GM18909 (cell line): ENCODE data around the gene CYBC1.

Experiments used
- ATAC-seq: cut with Tn5 transposase; IDR thresholded peaks from one replicate; pipeline ENCODE4 v1.9.1; 2021; ENCODE audit warnings: mild to moderate bottlenecking; ENCODE audit not compliant: unreplicated experiment, poor library complexity

Gene CYBC1

GRCh38 chr17:82394278-82394677 lies 56.3 kb downstream of the CYBC1 start:
- ATAC-seq = no peak

GRCh38 chr17:82392941-82393340 lies 57.6 kb downstream of the CYBC1 start:
- no peak for ATAC-seq
